NCI-H526 (cell line): ENCODE data around the gene MSL1.

Source experiments
- DNase-seq, 2 experiments: peaks; one replicate each; lab custom pipeline; 2025; lab: John Stamatoyannopoulos, UW

The MSL1 gene

GRCh38 chr17:40104594-40105486 is 16.9 kb upstream of the MSL1 start:
- no peak for DNase-seq

DNA sequence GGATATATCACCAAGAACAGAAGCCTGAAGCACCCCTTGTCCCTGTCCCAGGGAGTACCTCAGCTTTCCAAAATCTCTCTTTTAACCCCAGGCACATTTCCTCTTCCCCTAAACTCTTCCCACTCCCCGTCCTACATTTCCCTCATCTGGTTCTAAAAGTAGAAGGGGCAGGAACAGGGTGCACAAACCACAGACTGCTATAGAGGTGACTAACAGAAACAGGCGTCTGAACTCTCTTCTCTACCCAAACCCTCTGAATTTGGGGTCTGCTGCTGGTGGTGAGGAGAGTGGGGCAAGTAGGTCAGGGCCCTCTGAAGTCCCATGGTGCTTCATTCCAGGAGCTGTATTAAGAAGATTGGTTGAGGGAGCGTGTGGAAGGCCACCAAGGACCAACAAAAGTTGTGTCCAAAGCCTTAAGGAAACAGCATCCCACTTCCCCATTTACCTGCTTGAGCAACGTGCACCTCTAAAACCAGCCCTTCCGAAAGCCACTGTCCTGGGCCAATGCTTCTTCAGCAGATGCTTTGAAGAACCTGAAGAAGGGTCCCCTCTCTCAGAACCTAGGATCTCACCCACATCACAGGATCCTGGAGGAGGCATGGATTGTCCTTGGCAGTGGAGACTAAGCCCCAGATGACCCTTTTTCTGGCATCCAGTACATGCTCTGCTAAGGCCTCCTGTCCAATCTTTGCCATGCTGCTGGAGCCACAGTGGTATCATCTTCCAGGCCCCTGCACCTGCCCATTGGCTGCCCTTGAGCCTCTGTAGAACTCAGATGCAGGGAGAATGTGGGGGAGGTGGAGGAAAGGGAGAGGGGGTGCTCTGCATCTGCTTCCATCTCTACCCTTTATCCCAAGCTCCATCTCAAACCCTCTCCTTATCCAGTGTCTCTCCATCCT is 15.7 kb upstream of the MSL1 start:
- DNase-seq, result no peak

GRCh38 chr17:40106760-40107521 is 14.8 kb upstream of the MSL1 start:
- no peak for DNase-seq

DNA sequence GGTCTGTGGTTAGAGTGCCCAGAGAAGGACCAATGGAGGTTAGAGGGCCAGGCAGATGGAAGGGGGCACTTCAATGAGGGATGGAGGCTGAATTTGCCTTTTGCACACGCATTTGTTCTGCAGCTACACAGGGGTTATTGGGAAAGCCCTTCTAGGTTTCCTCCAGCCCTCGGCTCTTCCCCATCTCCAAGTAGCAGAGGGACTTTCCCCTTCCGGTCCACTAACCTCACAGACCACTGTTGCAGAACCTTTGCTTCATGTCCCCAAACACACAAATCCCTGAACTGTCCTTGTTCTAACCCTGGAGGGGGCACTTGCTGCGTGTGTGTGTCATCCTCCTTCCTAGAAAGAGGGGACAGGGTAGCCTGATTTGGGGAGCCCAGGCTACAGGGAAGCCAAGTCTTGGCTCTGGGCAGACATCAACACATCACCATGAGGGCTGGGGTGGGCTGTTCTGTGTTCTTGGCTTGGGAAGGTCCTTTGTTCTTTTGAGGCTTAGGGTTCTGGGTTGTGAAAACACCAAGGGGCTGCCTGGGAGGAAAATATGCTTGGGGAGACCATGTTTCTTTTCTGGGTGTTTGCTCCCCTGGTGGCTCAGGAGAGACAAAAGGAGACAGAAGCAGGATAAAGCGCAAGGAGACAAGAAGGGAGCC is 14.1 kb upstream of the MSL1 start:
- DNase-seq, result no peak

DNA sequence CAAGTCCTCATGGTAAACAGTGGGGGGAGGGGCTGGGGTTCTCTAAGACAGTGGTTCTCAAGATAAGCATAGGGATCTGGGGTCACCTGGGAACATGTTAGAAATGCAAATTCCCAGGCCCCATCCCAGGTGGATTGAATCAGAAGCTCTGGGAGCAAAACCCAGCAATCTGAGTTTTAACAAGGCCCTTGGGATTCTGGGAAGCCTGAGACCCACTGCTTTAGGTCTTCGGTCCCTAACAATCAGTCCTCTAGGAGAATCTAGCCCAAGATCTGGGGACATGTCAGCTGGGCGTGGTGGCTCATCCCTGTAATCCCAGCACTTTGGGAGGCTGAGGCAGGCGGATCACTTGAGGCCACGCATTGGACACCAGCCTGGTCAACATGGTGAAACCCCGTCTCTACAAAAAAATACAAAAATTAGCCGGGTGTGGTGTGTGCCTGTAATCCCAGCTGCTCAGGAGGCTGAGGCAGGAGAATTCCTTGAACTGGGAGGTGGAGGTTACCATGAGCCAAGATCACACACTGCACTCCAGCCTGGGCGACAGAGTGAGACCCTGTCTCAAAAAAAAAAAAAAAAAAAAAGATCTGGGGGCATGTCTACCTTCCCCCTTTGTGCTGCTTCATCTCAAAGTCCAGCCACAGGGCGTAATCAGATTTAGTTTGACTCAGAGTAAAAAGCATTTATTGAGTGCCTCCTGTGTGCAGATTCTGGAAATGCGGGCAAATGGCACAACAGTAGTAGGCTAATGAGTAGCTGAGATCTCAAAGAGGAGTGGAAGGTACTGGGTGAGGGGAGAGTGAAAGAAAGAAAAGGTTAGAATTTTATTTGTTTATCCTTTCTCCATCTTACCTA is 12.6 kb upstream of the MSL1 start:
- DNase-seq, result no peak

DNA sequence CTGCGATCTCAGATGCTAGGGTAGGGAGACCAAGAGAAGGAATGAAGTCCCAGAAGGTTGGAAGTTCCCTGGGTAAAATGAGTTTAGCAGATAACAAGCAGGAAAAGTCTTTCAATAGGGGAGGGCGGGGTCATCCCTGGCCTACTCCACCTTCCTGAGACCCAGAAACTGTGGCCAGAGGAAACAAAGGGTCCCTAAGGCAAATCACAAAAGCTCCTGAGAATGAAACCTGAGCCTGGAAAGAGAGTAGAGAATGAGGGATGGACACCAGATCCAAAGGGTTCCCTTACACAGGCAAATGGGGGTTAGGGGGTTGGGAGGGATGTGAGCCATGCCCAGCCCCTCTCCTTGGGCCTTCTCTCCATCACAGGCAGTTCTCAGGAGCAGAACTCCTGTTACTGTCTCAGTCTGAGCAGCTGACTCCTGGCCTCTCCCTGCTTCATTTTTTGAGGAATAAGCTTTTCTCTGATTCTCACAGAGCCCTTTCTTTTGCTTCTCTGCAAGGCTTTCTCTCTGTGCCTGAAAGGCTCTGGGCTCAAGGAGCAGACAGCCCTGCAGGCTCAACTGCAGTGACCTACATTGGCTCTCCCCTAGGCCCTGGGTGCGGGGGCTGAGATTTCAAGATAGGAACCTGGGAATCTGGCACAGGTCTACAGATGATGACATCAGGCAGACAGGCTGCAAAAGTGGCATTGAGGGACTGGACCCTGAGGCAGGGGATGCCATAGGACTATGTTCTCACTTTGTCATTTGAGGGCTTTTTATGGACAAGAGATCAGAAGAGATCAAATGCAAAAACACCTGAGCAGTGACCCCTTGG is 11.5 kb upstream of the MSL1 start:
- DNase-seq, result no peak

DNA sequence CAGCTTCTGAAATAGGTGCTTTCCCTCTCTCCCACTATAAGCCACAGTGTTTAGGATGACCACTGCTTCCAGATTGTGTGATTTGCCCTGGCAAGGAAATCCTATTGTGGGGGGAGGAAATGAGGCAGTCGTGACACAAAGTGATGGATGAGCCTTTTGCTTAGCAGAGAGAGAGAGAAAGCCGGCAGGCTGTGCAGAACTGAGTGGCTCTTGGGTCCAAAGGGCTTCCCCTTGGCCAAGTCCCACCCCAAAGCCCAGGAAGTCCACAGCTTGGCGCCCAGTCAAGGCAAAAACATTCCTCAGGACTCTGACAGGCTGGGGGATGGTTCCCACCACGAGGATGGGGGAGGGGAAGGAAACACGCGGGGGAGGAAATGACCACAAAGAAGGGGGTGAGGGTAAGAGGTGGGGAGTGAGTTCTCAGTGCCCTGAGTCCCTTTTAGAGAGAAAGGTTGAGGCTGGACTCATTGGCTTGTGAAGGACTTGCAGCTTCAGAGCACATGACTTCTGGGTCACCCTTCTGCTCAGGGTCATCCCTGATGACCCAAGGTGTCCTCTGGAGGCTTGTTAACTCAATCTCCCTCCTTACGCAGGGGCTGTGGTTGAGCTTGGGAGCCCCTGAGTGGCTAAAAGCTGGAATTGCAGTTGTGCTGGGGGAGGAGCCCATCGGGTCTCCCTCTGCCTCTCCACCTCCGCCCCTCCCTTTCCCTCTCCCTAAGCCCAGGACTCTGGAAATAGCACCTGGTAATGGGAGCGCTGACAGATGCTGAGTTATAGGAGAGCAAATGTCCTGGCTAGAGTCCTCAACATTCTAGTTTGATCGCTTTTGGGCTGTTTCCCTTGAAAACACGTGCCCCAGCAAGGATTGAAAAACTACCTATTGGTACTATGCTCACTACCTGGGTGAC is 10.3 kb upstream of the MSL1 start:
- peak; percentile 83 to 94 for DNase-seq

GRCh38 chr17:40112191-40112711 is 9.5 kb upstream of the MSL1 start:
- no peak for DNase-seq

DNA sequence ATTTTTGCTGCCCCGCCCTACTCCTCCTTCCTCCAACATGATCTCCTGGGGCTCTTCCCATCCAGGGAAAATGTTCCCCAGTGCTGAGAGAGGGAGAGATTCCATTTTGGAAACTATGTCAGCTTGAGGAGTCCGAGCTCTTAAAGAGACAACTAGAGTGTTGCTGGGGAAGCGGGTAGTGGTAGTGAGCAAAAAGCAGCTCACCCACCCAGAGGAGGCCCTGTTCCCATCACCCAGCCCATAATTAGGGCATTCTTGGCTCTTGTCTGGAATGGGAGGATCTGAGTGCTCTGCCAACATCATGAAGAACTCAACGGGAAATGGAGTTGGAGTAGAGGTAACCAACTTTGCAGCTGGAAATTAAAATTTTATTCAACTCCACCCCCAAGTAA is 9.1 kb upstream of the MSL1 start:
- no peak for DNase-seq

DNA sequence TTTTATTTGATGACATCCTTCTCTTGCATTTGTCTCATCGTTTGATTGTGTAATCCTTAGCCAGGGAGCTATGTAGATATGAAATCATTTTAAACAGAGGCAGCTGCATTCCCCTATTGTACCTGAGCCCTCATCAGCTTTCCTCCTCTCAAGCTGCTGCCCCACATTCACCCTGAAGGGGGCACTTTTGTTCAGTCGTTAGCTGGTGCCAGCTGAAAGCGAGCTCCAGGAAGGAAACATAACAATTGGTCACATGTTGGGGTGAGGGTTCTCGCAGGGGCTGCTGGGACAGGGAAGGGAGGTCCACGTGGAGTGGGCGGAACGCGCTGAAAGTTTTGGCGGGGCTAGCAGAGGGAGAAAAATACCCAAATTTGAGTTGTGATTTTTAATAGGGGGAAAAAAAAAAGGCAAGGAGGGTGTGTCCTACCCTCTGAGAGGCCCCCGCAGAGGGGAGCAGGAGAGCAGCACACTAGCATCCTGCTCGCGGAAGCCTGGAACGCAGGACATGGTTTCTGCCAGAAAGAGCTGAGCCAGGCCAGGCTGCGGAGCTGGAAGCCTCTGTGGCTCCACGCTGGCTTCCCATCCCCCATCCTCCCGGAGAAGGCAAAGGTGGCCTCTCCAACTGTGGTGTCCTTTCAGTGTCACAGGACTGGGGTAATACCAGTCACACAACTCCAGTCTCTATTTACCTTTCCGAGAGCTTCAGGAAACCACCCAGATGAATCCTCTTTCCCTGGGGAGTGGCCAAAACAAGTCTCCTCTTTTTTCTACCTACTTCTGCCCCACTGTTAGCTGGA is 8.5 kb upstream of the MSL1 start:
- peak; percentile 92 to 96 for DNase-seq

DNA sequence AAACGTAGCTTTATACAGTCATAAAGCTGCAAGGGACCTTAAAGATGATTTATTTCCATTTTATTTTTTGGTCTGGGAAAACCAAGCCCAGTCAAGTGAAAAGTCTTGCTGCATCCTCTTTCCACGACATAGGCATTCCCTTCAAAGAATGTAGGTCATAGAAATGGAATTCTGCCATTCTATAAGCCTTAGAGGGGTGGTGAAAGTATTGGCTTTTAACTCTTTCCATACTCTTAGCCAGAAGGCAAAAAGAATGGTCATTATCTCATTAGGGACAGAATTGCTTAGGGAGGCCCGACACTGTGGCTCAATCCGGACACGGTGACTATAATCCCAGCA is 7.9 kb upstream of the MSL1 start:
- no peak for DNase-seq

DNA sequence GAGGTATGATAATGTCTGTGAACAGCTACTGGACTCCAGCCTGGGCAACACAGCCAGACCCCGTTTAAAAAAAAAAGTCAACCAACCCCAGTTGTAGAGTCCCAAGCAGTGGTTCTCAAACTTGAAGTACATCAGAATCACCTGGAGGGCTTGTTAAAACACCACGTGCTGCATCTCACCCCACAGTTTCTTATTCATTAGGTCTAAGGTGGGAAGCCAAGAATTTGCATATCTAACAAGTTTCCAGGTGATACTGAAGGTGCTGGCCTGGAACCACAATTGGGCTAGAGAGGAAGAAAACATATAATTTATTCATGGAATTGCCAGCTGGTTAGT is 6.7 kb upstream of the MSL1 start:
- DNase-seq, result peak in 1 of 2 experiments; percentile 5

DNA sequence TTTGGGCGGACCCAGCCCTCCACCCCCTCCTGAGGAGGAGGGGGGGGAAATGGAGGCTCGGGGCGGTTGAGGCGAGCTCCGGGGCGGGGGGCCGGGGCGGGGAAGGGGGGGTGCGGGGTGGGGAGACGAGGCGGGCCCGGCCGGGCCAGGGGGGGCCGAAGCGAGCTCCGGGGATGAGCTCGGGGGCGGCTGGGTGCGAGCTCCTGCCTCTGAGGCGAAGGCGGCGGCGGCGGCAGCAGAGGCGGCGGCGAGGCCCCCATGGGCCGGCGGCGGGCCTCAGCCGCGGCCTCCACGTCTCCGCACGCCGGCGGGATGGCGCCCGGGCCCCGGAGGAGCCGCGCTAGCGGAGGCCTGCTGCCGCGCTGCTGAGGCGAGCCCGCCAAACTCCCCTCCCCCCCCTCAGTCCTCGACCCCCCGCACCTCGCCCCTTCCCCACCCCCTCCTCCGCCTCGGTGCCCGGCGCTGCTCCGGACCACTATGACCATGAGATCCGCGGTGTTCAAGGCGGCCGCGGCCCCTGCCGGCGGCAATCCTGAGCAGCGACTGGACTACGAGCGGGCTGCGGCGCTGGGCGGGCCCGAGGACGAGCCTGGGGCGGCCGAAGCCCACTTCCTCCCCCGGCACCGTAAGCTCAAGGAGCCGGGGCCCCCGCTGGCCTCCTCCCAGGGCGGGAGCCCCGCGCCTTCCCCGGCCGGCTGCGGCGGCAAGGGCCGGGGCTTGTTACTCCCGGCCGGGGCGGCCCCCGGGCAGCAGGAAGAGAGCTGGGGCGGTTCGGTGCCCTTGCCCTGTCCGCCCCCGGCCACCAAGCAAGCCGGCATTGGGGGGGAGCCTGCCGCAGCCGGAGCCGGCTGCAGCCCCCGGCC is 596 bp downstream of the MSL1 start:
- DNase-seq, result peak in 1 of 2 experiments; percentile 64

- peak; percentile 66 to 87 for DNase-seq
Measured at GRCh38 chr17:40122999-40123810, 1.4 kb downstream of the MSL1 start.

- no peak for DNase-seq
Measured at GRCh38 chr17:40123811-40124114, 2.0 kb downstream of the MSL1 start.
